GM11168 (cell line): Measurements from ENCODE around the gene SPATA19.

Experiments used
- in situ Hi-C: fragments of 300-500 bp; cut with MboI; formaldehyde crosslinking; loops from one replicate; pipeline ENCODE4 v1.12.0; 2022; ENCODE audit warnings: low sequenced_read_pairs; ENCODE audit not compliant: unreplicated experiment

SPATA19 gene

GRCh38 chr11:133794205-133794604 lies 51.1 kb downstream of the SPATA19 start:
- in situ Hi-C loops: no loop called here

- in situ Hi-C loops: no loop called here
Observed at GRCh38 chr11:133793271-133794035, 51.9 kb downstream of the SPATA19 start.

GRCh38 chr11:133790995-133791394 lies 54.3 kb downstream of the SPATA19 start:
- in situ Hi-C loops: no loop called here
